Liver (tissue), 9 donors: ENCODE data around the gene TRPT1. TPM values are rescaled to one million over a fixed set of nuclear protein-coding genes. Genes with fewer than 3 reads are reported as not detected.
A peak's percentile ranks its signal among the peaks of the same experiment; 100 is the strongest.

Experiments
- DNase-seq: peaks from one replicate; pipeline ENCODE4 v3.0.0-alpha.2; 2017; ENCODE audit warnings: low spot score
- H3K27ac ChIP-seq, 2 donors: one replicate each; pipeline ENCODE4 v1.7.0; 2013; ENCODE audit warnings: inconsistent platforms in 2 of 2, low read length in 2 of 2, control low read depth in 1 of 2, low read depth in 1 of 2, mild to moderate bottlenecking in 1 of 2
- H3K27me3 ChIP-seq, 4 donors: one replicate each; pipeline versions ENCODE4 v1.6.1 to v1.7.0; 2013; ENCODE audit warnings: low read length in 3 of 4, inconsistent platforms in 1 of 4, mild to moderate bottlenecking in 1 of 4, moderate library complexity in 1 of 4; ENCODE audit not compliant: control insufficient read depth in 4 of 4, insufficient read depth in 4 of 4
- H3K36me3 ChIP-seq, 4 donors: one replicate each; pipeline versions ENCODE4 v1.6.1 to v1.7.0; 2013; ENCODE audit warnings: low read length in 3 of 4, mild to moderate bottlenecking in 3 of 4, low read depth in 1 of 4, moderate library complexity in 1 of 4; ENCODE audit not compliant: control insufficient read depth in 4 of 4, insufficient read depth in 3 of 4
- H3K4me1 ChIP-seq, 4 donors: one replicate each; pipeline versions ENCODE4 v1.6.1 to v1.7.0; 2013; ENCODE audit warnings: low read length in 3 of 4, mild to moderate bottlenecking in 3 of 4, moderate library complexity in 1 of 4; ENCODE audit not compliant: control insufficient read depth in 4 of 4, insufficient read depth in 4 of 4
- H3K4me3 ChIP-seq, 3 donors: one replicate each; pipeline versions ENCODE4 v1.6.1 to v1.7.0; 2013; ENCODE audit warnings: low read length in 3 of 3, control low read depth in 1 of 3, low read depth in 1 of 3, mild to moderate bottlenecking in 1 of 3
- H3K9ac ChIP-seq, 2 donors: one replicate each; pipeline ENCODE4 v1.7.0; 2013; ENCODE audit warnings: low read length in 2 of 2, mild to moderate bottlenecking in 2 of 2, moderate library complexity in 2 of 2, control low read depth in 1 of 2, low read depth in 1 of 2
- H3K9me3 ChIP-seq, 4 donors: one replicate each; pipeline versions ENCODE4 v1.6.1 to v1.7.0; 2013; ENCODE audit warnings: low read length in 3 of 4; ENCODE audit not compliant: control insufficient read depth in 4 of 4
- ATF3 ChIP-seq: IDR thresholded peaks from 2 replicates; pipeline ENCODE4 v1.6.1; 2016; ENCODE audit warnings: antibody characterized with exemption
- EGR1 ChIP-seq, 2 donors: IDR thresholded peaks; 2 replicates each; pipeline ENCODE4 v1.6.1; 2016 to 2018; ENCODE audit warnings: antibody characterized with exemption in 2 of 2, low read depth in 2 of 2
- FOXA2 ChIP-seq: IDR thresholded peaks from 2 replicates; pipeline ENCODE4 v1.6.1; 2016; ENCODE audit warnings: antibody characterized with exemption
- GABPA ChIP-seq, 2 donors: IDR thresholded peaks in 1 of 2; conservative IDR thresholded peaks in 1 of 2; 2 replicates each; pipeline ENCODE4 v1.6.1; 2016; ENCODE audit warnings: antibody characterized with exemption in 2 of 2, mild to moderate bottlenecking in 1 of 2, moderate library complexity in 1 of 2
- JUND ChIP-seq, 2 donors: IDR thresholded peaks; 2 replicates each; pipeline ENCODE4 v1.6.1; 2016; ENCODE audit warnings: antibody characterized with exemption in 2 of 2
- RXRA ChIP-seq, 2 donors: IDR thresholded peaks; 2 replicates each; pipeline ENCODE4 v1.6.1; 2017 to 2018; ENCODE audit warnings: antibody characterized with exemption in 2 of 2, mild to moderate bottlenecking in 1 of 2
- SP1 ChIP-seq: IDR thresholded peaks from 2 replicates; pipeline ENCODE4 v1.6.1; 2018; ENCODE audit warnings: antibody characterized with exemption, mild to moderate bottlenecking
- TAF1 ChIP-seq: conservative IDR thresholded peaks from 2 replicates; pipeline ENCODE4 v1.6.1; 2016; ENCODE audit warnings: antibody characterized with exemption, mild to moderate bottlenecking
- YY1 ChIP-seq: IDR thresholded peaks from 2 replicates; pipeline ENCODE4 v1.6.1; 2016; ENCODE audit warnings: antibody characterized with exemption, mild to moderate bottlenecking
- WGBS: extraction: QIAGEN DNeasy Blood & Tissue Kit; methylation state at CpG from one replicate; pipeline ENCODE4 v1.1.7; 2013; 5-methylcytosine and 5-hydroxymethylcytosine counted together
- polyA plus RNA-seq, 2 donors: library from polyadenylated mRNA; stranded (reverse) in 1 of 2; unstranded in 1 of 2; fragments of 200-250 nt in 1 of 2; fragments of >200 nt in 1 of 2; fragmentation: Nextera tagmentation in 1 of 2; extraction: Ambion mirVana in 1 of 2; gene quantifications; one replicate each; pipeline versions ENCODE4 v1.2.1 to v1.2.3, GENCODE V29; 2013 to 2015
- total RNA-seq, 2 donors: library from RNA; depleted of rRNA; stranded (reverse); fragments of >200 nt; gene quantifications; one replicate each; pipeline ENCODE4 v1.2.3, GENCODE V29; 2014
- TF ChIP-seq, protein P1 (sequence below): IDR thresholded peaks from 2 replicates; pipeline ENCODE4 v1.6.1; 2016; ENCODE audit warnings: antibody characterized with exemption
- TF ChIP-seq, protein P2 (sequence below): IDR thresholded peaks from 2 replicates; pipeline ENCODE4 v1.6.1; 2016; ENCODE audit warnings: antibody characterized with exemption, mild to moderate bottlenecking
- donor health status: healthy.
- donor health status: healthy.
- donor health status: healthy.
- donor health status: healthy.
- donor health status: healthy.

Gene TRPT1
- total and polyA plus RNA-seq, 4 donors = 14.0 to 37.8 (median 20.8) TPM

DNA sequence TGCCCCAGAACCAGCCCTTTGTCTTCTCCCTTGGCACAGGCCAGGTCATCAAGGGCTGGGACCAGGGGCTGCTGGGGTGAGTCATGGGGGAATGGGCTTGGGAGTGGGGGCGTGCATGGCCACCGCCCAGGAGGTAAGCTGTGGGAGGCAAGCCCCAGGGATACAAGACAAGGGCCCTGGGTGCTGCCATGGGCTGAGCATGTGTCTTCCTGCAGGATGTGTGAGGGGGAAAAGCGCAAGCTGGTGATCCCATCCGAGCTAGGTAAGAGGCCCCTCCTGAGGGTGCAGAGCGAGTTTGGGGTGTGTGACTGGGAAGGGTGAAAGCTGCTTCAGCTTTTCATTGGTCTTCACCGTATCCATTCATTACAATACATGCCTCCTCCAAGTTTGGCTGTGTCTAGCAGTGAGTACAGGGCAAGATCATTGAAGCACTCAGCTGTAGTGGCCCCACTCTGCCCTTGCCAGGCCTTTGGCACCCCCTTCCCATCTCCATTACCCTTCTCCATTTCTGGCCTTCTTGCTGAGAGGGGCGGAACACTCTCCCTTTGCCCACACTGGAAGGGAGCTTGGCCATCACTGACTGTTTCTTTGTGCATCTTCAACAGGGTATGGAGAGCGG lies 17.4 kb upstream of the TRPT1 start:
- Histone ChIP-seq H3K36me3 (peaks cover 0 to 6% (median 4%) of the 10 kb centered on the region in 4 donors), H3K9me3 (no peaks in the 10 kb centered on the region), H3K4me1 (peaks cover 15 to 58% (median 44%) of the 10 kb centered on the region in 4 donors), H3K4me3 (no peak overlapping the region), H3K9ac (no peak overlapping the region), H3K27ac (no peak overlapping the region), H3K27me3 (no peaks in the 10 kb centered on the region)
- WGBS = 92% methylated on average over 8 of the region's 8 CpGs
- TF ChIP-seq YY1 (no peak), ATF3 (no peak), FOXA2 (no peak)
- TF ChIP-seq, protein P1, sequence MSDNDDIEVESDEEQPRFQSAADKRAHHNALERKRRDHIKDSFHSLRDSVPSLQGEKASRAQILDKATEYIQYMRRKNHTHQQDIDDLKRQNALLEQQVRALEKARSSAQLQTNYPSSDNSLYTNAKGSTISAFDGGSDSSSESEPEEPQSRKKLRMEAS = no peak
- no peak for DNase-seq

DNA sequence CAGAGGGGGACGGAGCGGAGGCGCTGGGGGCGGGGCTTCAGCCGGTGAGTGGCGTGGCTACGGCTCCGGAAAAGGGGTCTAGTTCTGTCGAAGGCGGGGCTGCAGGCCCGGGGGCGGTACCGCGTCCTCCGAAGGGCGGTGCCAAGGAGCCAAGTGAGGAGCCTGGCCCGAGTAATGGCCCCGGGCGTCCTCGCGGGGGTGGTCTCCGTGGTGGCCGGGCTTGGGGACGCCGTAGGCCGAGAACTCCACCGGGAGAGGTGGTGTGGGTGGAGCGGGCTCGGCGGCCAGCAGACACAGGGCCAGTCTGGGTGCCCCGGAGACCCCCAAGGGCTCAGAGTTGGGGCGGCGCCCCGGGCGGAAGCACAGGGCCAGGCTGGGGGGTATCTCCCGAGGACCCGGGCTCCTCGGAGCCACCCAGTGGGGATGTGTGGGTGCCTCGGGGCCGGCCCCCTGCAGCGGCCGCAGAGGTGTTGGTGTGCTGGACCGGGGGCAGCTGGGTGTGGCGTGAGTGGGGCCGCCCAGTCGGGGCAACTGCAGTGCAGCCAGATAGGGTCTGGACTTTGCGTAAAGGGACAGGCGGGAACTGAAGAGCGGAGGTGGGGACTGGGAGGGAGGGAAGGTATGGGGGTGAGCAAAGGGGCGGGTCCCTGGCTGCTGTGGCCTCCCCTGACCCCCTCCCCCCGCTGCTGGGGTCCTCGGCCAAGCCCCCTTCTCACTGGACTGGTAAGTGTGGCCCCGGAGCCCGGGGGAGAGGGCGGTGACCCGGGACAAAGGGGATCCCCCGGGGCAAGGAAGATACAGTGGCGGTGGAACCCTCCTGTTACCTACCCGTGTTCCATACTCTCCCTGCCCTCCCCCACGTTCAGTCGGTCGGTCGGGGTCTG lies 15.7 kb upstream of the TRPT1 start:
- Histone ChIP-seq H3K36me3 (peaks cover 0 to 6% (median 4%) of the 10 kb centered on the region in 4 donors), H3K27ac (peak overlapping the region; percentile 97 to 99), H3K9ac (peak overlapping the region in 1 of 2 donors; percentile 81), H3K27me3 (no peaks in the 10 kb centered on the region), H3K9me3 (no peaks in the 10 kb centered on the region), H3K4me3 (peak overlapping the region; percentile 74 to 94 (median 80)), H3K4me1 (peaks cover 21 to 59% (median 43%) of the 10 kb centered on the region in 4 donors)
- DNase-seq = peak; percentile 72
- TF ChIP-seq YY1 = peak; percentile 81
- TF ChIP-seq EGR1 (IDR thresholded peaks at IDR 0.05; ENCODE audit: low read depth in 2 of 2) = no peak
- TF ChIP-seq, protein P1 = peak; percentile 66
- TF ChIP-seq JUND (IDR thresholded peaks at IDR 0.05) = peak in 1 of 2 donors; percentile 9
- TF ChIP-seq RXRA (IDR thresholded peaks at IDR 0.05) = peak in 1 of 2 donors; percentile 44
- TF ChIP-seq, protein P2, sequence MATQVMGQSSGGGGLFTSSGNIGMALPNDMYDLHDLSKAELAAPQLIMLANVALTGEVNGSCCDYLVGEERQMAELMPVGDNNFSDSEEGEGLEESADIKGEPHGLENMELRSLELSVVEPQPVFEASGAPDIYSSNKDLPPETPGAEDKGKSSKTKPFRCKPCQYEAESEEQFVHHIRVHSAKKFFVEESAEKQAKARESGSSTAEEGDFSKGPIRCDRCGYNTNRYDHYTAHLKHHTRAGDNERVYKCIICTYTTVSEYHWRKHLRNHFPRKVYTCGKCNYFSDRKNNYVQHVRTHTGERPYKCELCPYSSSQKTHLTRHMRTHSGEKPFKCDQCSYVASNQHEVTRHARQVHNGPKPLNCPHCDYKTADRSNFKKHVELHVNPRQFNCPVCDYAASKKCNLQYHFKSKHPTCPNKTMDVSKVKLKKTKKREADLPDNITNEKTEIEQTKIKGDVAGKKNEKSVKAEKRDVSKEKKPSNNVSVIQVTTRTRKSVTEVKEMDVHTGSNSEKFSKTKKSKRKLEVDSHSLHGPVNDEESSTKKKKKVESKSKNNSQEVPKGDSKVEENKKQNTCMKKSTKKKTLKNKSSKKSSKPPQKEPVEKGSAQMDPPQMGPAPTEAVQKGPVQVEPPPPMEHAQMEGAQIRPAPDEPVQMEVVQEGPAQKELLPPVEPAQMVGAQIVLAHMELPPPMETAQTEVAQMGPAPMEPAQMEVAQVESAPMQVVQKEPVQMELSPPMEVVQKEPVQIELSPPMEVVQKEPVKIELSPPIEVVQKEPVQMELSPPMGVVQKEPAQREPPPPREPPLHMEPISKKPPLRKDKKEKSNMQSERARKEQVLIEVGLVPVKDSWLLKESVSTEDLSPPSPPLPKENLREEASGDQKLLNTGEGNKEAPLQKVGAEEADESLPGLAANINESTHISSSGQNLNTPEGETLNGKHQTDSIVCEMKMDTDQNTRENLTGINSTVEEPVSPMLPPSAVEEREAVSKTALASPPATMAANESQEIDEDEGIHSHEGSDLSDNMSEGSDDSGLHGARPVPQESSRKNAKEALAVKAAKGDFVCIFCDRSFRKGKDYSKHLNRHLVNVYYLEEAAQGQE = peak; percentile 31
- peak; percentile 16 for TF ChIP-seq FOXA2
- peak; percentile 2 for TF ChIP-seq SP1
- no peak for TF ChIP-seq ATF3
- TF ChIP-seq TAF1 = no peak
- TF ChIP-seq GABPA (IDR thresholded peaks at IDR 0.05 in 1 of 2, conservative IDR thresholded peaks at IDR 0.05 in 1 of 2) = no peak
- under 1% methylated on average over 63 of the region's 63 CpGs for WGBS
